Mucosa of descending colon (tissue), 3 donors: ENCODE data around the gene SLC45A1. TPM values are rescaled to one million over a fixed set of nuclear protein-coding genes. Genes with fewer than 3 reads are reported as not detected.

Experiments used
- ATAC-seq: fragments of 200-7000 bp; cut with Tn5 transposase; one replicate; pipeline ENCODE4 v1.9.1; 2020; ENCODE audit warnings: mild to moderate bottlenecking, moderate library complexity
- DNase-seq, 3 donors: peaks; one replicate each; pipeline ENCODE4 v3.0.0-alpha.2; 2020
- H3K36me3 ChIP-seq: fragments of 200-600 bp; one replicate; pipeline ENCODE4 v1.8.0; 2021; ENCODE audit warnings: low read depth, mild to moderate bottlenecking
- H3K4me1 ChIP-seq: fragments of 200-600 bp; one replicate; pipeline ENCODE4 v1.8.0; 2021; ENCODE audit warnings: low read depth, mild to moderate bottlenecking
- H3K4me3 ChIP-seq: fragments of 200-600 bp; one replicate; pipeline ENCODE4 v1.8.0; 2021; ENCODE audit warnings: mild to moderate bottlenecking
- H3K9me3 ChIP-seq: fragments of 200-600 bp; one replicate; pipeline ENCODE4 v1.8.0; 2021; ENCODE audit warnings: mild to moderate bottlenecking
- CTCF ChIP-seq: fragments of 200-600 bp; IDR thresholded peaks from one replicate; pipeline ENCODE4 v1.8.0; 2022; ENCODE audit warnings: antibody characterized with exemption, mild to moderate bottlenecking
- intact Hi-C, 2 donors: fragments of 100-400 bp; cut with DNase I in 1 of 2; cut with micrococcal nuclease in 1 of 2; formaldehyde crosslinking; loops; one replicate each; pipeline versions ENCODE4 v1.11.0 to v1.11.1; 2022; cut with DNase I, micrococcal nuclease
- total RNA-seq, 3 donors: library from RNA; stranded (reverse); fragmentation: NEBNext Ultra II Directional in 2 of 3; extraction: Animal tissue kit (Norgen Biotek cat#: 25700) in 2 of 3; gene quantifications; one replicate each; pipeline versions ENCODE4 v1.2.1 to v1.2.4, GENCODE V29; 2021 to 2023
- donor health status: DM: no; HTN: no; CAD: no; lungs with moderate emphysema.
- donor health status: DM: no; HTN: no; CAD: no.
- donor health status: DM: no; HTN: yes; CAD: no.

Gene SLC45A1
- total RNA-seq, 3 donors from 2014 or later, result 0.55 to 3.9 TPM; not detected in 1

- ATAC-seq (no peak), DNase-seq (no peak)
- intact Hi-C loops, result no loop called here
- H3K4me1 ChIP-seq, result peaks cover 23% of the 10 kb centered on the region
- no peaks in the 10 kb centered on the region for H3K36me3 ChIP-seq
- TF ChIP-seq CTCF, result no peak
- H3K4me3 ChIP-seq, result no peak overlapping the region
- no peaks in the 10 kb centered on the region for H3K9me3 ChIP-seq
These were observed 64.9 kb downstream of the SLC45A1 start for GRCh38 chr1:8382608-8383505.

GRCh38 chr1:8384088-8384487, 66.2 kb downstream of the SLC45A1 start:
- no peak for ATAC-seq
- no peaks in the 10 kb centered on the region for H3K36me3 ChIP-seq

GRCh38 chr1:8384577-8384976, 66.7 kb downstream of the SLC45A1 start:
- peaks cover 12% of the 10 kb centered on the region for H3K4me1 ChIP-seq
- ATAC-seq (no peak), DNase-seq (no peak)
- TF ChIP-seq CTCF, result no peak
- intact Hi-C loops, result no loop called here
- no peak overlapping the region for H3K4me3 ChIP-seq
- H3K36me3 ChIP-seq, result no peaks in the 10 kb centered on the region
- H3K9me3 ChIP-seq, result no peaks in the 10 kb centered on the region

More at GRCh38 chr1:8384088-8384487, 66.2 kb downstream of the SLC45A1 start:
- intact Hi-C loops, result no loop called here
- peaks cover 17% of the 10 kb centered on the region for H3K4me1 ChIP-seq
- TF ChIP-seq CTCF, result no peak
- H3K9me3 ChIP-seq, result no peaks in the 10 kb centered on the region
- no peak overlapping the region for H3K4me3 ChIP-seq
- no peak for DNase-seq

GRCh38 chr1:8386247-8386646, 68.3 kb downstream of the SLC45A1 start:
- no peaks in the 10 kb centered on the region for H3K9me3 ChIP-seq
- intact Hi-C loops, result no loop called here
- no peaks in the 10 kb centered on the region for H3K36me3 ChIP-seq
- H3K4me3 ChIP-seq, result no peak overlapping the region
- DNase-seq (no peak), ATAC-seq (no peak)
- TF ChIP-seq CTCF, result no peak
- peaks cover 11% of the 10 kb centered on the region for H3K4me1 ChIP-seq

- DNase-seq (no peak), ATAC-seq (no peak)
- Histone ChIP-seq H3K4me1 (peaks cover 11% of the 10 kb centered on the region), H3K9me3 (no peaks in the 10 kb centered on the region), H3K4me3 (no peak overlapping the region), H3K36me3 (no peaks in the 10 kb centered on the region)
- no peak for TF ChIP-seq CTCF
- intact Hi-C loops, result no loop called here
These were observed 71.0 kb downstream of the SLC45A1 start for GRCh38 chr1:8388732-8389562.
